AG20443 (cell line): ENCODE measurements around the gene SERPINA9.
"Not testable (repeated sequence)": the region's sequence is repeated elsewhere in the genome, so short reads cannot be mapped to it uniquely, and the experiment has no call there.

Experiments used
- DNase-seq: peaks from one replicate; pipeline ENCODE4 v3.0.0; 2012; ENCODE audit warnings: low spot score, mixed read lengths

SERPINA9 gene

GRCh38 chr14:94476023-94476422 lies at the start of gene SERPINA9:
SERPINA9 (minus strand) TSS chr14:94476197; CDS start chr14:94469840, 6,357 bp downstream.
- DNase-seq = no peak

- no peak for DNase-seq
These were observed 48.1 kb upstream of the SERPINA9 start for GRCh38 chr14:94524093-94524492.

GRCh38 chr14:94523265-94523664 lies 47.3 kb upstream of the SERPINA9 start:
- DNase-seq = no peak

- DNase-seq = no peak
These were observed 46.2 kb upstream of the SERPINA9 start for GRCh38 chr14:94522115-94522724.

GRCh38 chr14:94521375-94522114 lies 45.5 kb upstream of the SERPINA9 start:
- no peak for DNase-seq

GRCh38 chr14:94517641-94518257 lies 41.8 kb upstream of the SERPINA9 start:
- no peak for DNase-seq

- no peak for DNase-seq
These were observed 41.2 kb upstream of the SERPINA9 start for GRCh38 chr14:94517248-94517640.

GRCh38 chr14:94515856-94516255 lies 39.9 kb upstream of the SERPINA9 start:
- DNase-seq = no peak

- DNase-seq = no peak
These were observed 39.4 kb upstream of the SERPINA9 start for GRCh38 chr14:94515426-94515825.

- DNase-seq = no peak
These were observed 38.4 kb upstream of the SERPINA9 start for GRCh38 chr14:94514351-94514750.

GRCh38 chr14:94510481-94510880 lies 34.5 kb upstream of the SERPINA9 start:
- not testable (repeated sequence) for DNase-seq

GRCh38 chr14:94509356-94509755 lies 33.4 kb upstream of the SERPINA9 start, which contains the start of gene SERPINA12:
SERPINA12 (minus strand) TSS chr14:94509469; CDS start chr14:94498397, 11,072 bp downstream.
- DNase-seq = no peak

GRCh38 chr14:94505641-94506040 lies 29.6 kb upstream of the SERPINA9 start:
- no peak for DNase-seq

GRCh38 chr14:94505206-94505605 lies 29.2 kb upstream of the SERPINA9 start:
- DNase-seq = no peak

- no peak for DNase-seq
These were observed 25.9 kb upstream of the SERPINA9 start for GRCh38 chr14:94501588-94502516.

- no peak for DNase-seq
These were observed 24.3 kb upstream of the SERPINA9 start for GRCh38 chr14:94500264-94500663.

GRCh38 chr14:94499673-94500072 lies 23.7 kb upstream of the SERPINA9 start:
- DNase-seq = no peak

GRCh38 chr14:94498215-94498614 lies 22.2 kb upstream of the SERPINA9 start:
- DNase-seq = no peak

GRCh38 chr14:94494085-94494484 lies 18.1 kb upstream of the SERPINA9 start:
- no peak for DNase-seq

- DNase-seq = no peak
These were observed 15.5 kb upstream of the SERPINA9 start for GRCh38 chr14:94491511-94491910.

- DNase-seq = no peak
These were observed 13.3 kb upstream of the SERPINA9 start for GRCh38 chr14:94489336-94489735.

GRCh38 chr14:94486883-94487282 lies 10.9 kb upstream of the SERPINA9 start:
- no peak for DNase-seq
